Activated T-helper 1 cell treated with Interleukin-2 at 50 U/mL for 16 hours (primary cell): ENCODE data around the gene SERPINB5.

Source experiments
- DNase-seq: peaks from one replicate; pipeline ENCODE4 v3.0.0-alpha.2; 2020; ENCODE audit warnings: low read depth

The SERPINB5 gene

GRCh38 chr18:63528863-63529492 lies 52.2 kb downstream of the SERPINB5 start:
- no peak for DNase-seq

- DNase-seq: no peak
These were observed 55.7 kb downstream of the SERPINB5 start for GRCh38 chr18:63532471-63532870.

DNA sequence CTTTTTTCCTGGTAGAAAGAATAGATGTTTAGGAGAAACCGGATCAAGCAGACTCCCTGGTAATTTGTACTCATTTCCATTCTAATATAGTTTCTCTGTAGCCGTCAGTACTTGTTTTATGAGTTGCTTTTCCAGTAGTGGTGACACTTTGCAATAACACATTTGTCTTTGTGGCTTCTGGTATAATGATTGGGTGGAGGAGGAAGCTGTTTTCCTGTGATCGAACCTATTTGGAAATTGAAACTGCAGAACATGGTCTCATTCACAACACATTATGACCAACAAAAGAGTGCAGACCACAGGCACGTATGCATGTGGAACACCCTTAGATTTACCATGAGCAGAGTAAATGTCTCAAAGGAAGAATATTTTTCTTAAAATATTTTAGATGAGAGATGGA lies 57.9 kb downstream of the SERPINB5 start:
- no peak for DNase-seq

- no peak for DNase-seq
These were observed 63.2 kb downstream of the SERPINB5 start for GRCh38 chr18:63539904-63540510.

- DNase-seq: no peak
These were observed 65.3 kb downstream of the SERPINB5 start, which contains the start of gene SERPINB12 for GRCh38 chr18:63542069-63542468. Gene SERPINB12, plus strand, starts transcription at chr18:63542369. Its CDS starts 13,791 bp downstream, at chr18:63556160.

GRCh38 chr18:63544017-63544416 lies 67.3 kb downstream of the SERPINB5 start:
- no peak for DNase-seq

GRCh38 chr18:63545000-63545399 lies 68.2 kb downstream of the SERPINB5 start:
- DNase-seq: no peak

GRCh38 chr18:63550068-63550467 lies 73.3 kb downstream of the SERPINB5 start:
- no peak for DNase-seq

GRCh38 chr18:63551769-63552168 lies 75.0 kb downstream of the SERPINB5 start:
- no peak for DNase-seq

GRCh38 chr18:63552581-63552980 lies 75.8 kb downstream of the SERPINB5 start:
- DNase-seq: no peak

GRCh38 chr18:63553081-63553480 lies 76.3 kb downstream of the SERPINB5 start:
- DNase-seq: no peak
